ENCODE measurements around the gene ERBB4. TPM values are rescaled to one million over a fixed set of nuclear protein-coding genes. Genes with fewer than 3 reads are reported as not detected.
"Not testable (repeated sequence)": the region's sequence is repeated elsewhere in the genome, so short reads cannot be mapped to it uniquely, and the experiment has no call there.

ERBB4 gene
- total RNA-seq, 1 donor from 2014 or later = 1.8 TPM

GRCh38 chr2:212488611-212489010 lies 50.0 kb downstream of the ERBB4 start:
- Mint-ChIP-seq H3K4me1 (ENCODE audit: low read depth, unreplicated experiment) (no peaks in the 10 kb centered on the region), H3K9me3 (ENCODE audit: unreplicated experiment) (no peaks in the 10 kb centered on the region), H3K27me3 (ENCODE audit: unreplicated experiment) (no peaks in the 10 kb centered on the region), H3K27ac (ENCODE audit: unreplicated experiment) (no peak overlapping the region), H3K36me3 (ENCODE audit: unreplicated experiment) (no peaks in the 10 kb centered on the region), H3K4me3 (ENCODE audit: unreplicated experiment) (no peak overlapping the region)
- TF ChIP-seq CTCF (IDR thresholded peaks at IDR 0.05; ENCODE audit: partially characterized antibody, unreplicated experiment) = no peak
- DNase-seq = no peak

GRCh38 chr2:212484563-212485080 lies 54.0 kb downstream of the ERBB4 start:
- no peak for DNase-seq

GRCh38 chr2:212480447-212480846 lies 58.2 kb downstream of the ERBB4 start:
- no peak overlapping the region for H3K4me3 Mint-ChIP-seq (ENCODE audit: unreplicated experiment)
- H3K4me1 Mint-ChIP-seq (ENCODE audit: low read depth, unreplicated experiment) = peaks cover 4% of the 10 kb centered on the region
- TF ChIP-seq CTCF (IDR thresholded peaks at IDR 0.05; ENCODE audit: partially characterized antibody, unreplicated experiment) = no peak
- H3K9me3 Mint-ChIP-seq (ENCODE audit: unreplicated experiment) = peaks cover 1% of the 10 kb centered on the region
- no peaks in the 10 kb centered on the region for H3K27me3 Mint-ChIP-seq (ENCODE audit: unreplicated experiment)
- H3K27ac Mint-ChIP-seq (ENCODE audit: unreplicated experiment) = no peak overlapping the region
- no peaks in the 10 kb centered on the region for H3K36me3 Mint-ChIP-seq (ENCODE audit: unreplicated experiment)
- DNase-seq = no peak

More at GRCh38 chr2:212484563-212485080, 54.0 kb downstream of the ERBB4 start:
- no peaks in the 10 kb centered on the region for H3K4me1 Mint-ChIP-seq (ENCODE audit: low read depth, unreplicated experiment)
- no peaks in the 10 kb centered on the region for H3K27me3 Mint-ChIP-seq (ENCODE audit: unreplicated experiment)
- no peak overlapping the region for H3K27ac Mint-ChIP-seq (ENCODE audit: unreplicated experiment)
- H3K36me3 Mint-ChIP-seq (ENCODE audit: unreplicated experiment) = no peaks in the 10 kb centered on the region
- TF ChIP-seq CTCF (IDR thresholded peaks at IDR 0.05; ENCODE audit: partially characterized antibody, unreplicated experiment) = no peak
- H3K4me3 Mint-ChIP-seq (ENCODE audit: unreplicated experiment) = no peak overlapping the region
- peaks cover 1% of the 10 kb centered on the region for H3K9me3 Mint-ChIP-seq (ENCODE audit: unreplicated experiment)

GRCh38 chr2:212477571-212477970 lies 61.0 kb downstream of the ERBB4 start:
- no peak for DNase-seq
- H3K27me3 Mint-ChIP-seq (ENCODE audit: unreplicated experiment) = no peaks in the 10 kb centered on the region
- peaks cover 1% of the 10 kb centered on the region for H3K9me3 Mint-ChIP-seq (ENCODE audit: unreplicated experiment)
- H3K36me3 Mint-ChIP-seq (ENCODE audit: unreplicated experiment) = no peaks in the 10 kb centered on the region
- no peak overlapping the region for H3K4me3 Mint-ChIP-seq (ENCODE audit: unreplicated experiment)
- no peak for TF ChIP-seq CTCF (IDR thresholded peaks at IDR 0.05; ENCODE audit: partially characterized antibody, unreplicated experiment)
- H3K27ac Mint-ChIP-seq (ENCODE audit: unreplicated experiment) = peak overlapping the region; percentile 49
- peaks cover 4% of the 10 kb centered on the region for H3K4me1 Mint-ChIP-seq (ENCODE audit: low read depth, unreplicated experiment)

- no peak for TF ChIP-seq CTCF (IDR thresholded peaks at IDR 0.05; ENCODE audit: partially characterized antibody, unreplicated experiment)
- Mint-ChIP-seq H3K27me3 (ENCODE audit: unreplicated experiment) (no peaks in the 10 kb centered on the region), H3K36me3 (ENCODE audit: unreplicated experiment) (no peaks in the 10 kb centered on the region), H3K4me1 (ENCODE audit: low read depth, unreplicated experiment) (peaks cover 4% of the 10 kb centered on the region), H3K9me3 (ENCODE audit: unreplicated experiment) (no peaks in the 10 kb centered on the region), H3K4me3 (ENCODE audit: unreplicated experiment) (no peak overlapping the region), H3K27ac (ENCODE audit: unreplicated experiment) (no peak overlapping the region)
- DNase-seq = no peak
Observed at GRCh38 chr2:212473211-212473610, 65.4 kb downstream of the ERBB4 start.

GRCh38 chr2:212467551-212467950 lies 71.1 kb downstream of the ERBB4 start:
- not testable (repeated sequence) for DNase-seq; H3K9me3 Mint-ChIP-seq (ENCODE audit: unreplicated experiment); H3K4me3 Mint-ChIP-seq (ENCODE audit: unreplicated experiment); H3K4me1 Mint-ChIP-seq (ENCODE audit: low read depth, unreplicated experiment); H3K27ac Mint-ChIP-seq (ENCODE audit: unreplicated experiment); H3K27me3 Mint-ChIP-seq (ENCODE audit: unreplicated experiment); H3K36me3 Mint-ChIP-seq (ENCODE audit: unreplicated experiment)
